NB4 (cell line): ENCODE measurements around the gene KAT2A.

ENCODE experiments used
- POLR2A ChIP-seq: IDR thresholded peaks from 2 replicates; pipeline ENCODE4 v1.6.1; 2011; ENCODE audit warnings: mild to moderate bottlenecking; ENCODE audit not compliant: insufficient read length; ENCODE audit errors: extremely low read depth
- TF ChIP-seq, protein P1 (sequence below): IDR thresholded peaks from one replicate; pipeline ENCODE4 v1.5.1; 2012; ENCODE audit warnings: low read depth, low read length
- TF ChIP-seq, protein P2 (sequence below): IDR thresholded peaks from 2 replicates; pipeline ENCODE4 v1.6.1; 2011; ENCODE audit warnings: low read depth, low read length

DNA sequence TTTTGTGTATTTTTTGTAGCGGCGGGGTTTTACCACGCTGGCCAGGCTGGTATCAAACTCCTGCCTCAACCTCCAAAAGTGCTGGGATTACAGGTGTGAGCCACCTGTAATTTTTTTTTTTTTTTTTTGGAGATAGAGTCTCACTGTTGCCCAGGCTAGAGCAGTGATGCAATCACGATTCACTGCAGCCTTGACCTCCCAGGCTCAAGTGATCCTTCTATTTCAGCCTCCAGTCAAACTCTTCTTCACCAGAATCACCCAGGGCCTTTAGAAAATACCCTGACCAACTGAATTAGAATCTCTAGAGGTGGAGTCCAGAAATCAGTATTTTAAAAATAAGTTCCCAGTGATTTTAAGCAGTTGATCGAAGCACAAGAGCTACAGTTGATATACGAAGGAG is 14.0 kb upstream of the KAT2A start:
- TF ChIP-seq, protein P1, sequence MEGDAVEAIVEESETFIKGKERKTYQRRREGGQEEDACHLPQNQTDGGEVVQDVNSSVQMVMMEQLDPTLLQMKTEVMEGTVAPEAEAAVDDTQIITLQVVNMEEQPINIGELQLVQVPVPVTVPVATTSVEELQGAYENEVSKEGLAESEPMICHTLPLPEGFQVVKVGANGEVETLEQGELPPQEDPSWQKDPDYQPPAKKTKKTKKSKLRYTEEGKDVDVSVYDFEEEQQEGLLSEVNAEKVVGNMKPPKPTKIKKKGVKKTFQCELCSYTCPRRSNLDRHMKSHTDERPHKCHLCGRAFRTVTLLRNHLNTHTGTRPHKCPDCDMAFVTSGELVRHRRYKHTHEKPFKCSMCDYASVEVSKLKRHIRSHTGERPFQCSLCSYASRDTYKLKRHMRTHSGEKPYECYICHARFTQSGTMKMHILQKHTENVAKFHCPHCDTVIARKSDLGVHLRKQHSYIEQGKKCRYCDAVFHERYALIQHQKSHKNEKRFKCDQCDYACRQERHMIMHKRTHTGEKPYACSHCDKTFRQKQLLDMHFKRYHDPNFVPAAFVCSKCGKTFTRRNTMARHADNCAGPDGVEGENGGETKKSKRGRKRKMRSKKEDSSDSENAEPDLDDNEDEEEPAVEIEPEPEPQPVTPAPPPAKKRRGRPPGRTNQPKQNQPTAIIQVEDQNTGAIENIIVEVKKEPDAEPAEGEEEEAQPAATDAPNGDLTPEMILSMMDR = no peak
- no peak for TF ChIP-seq POLR2A
- TF ChIP-seq, protein P2, sequence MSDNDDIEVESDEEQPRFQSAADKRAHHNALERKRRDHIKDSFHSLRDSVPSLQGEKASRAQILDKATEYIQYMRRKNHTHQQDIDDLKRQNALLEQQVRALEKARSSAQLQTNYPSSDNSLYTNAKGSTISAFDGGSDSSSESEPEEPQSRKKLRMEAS = no peak
